IPS-18a (cell line): ENCODE data around the gene TRMT61A.
A peak's percentile ranks its signal among the peaks of the same experiment; 100 is the strongest.

ENCODE experiments used
- H3K27ac ChIP-seq: one replicate; pipeline ENCODE4 v1.5.1; 2013; ENCODE audit warnings: low read length
- H3K27me3 ChIP-seq: one replicate; pipeline ENCODE4 v1.6.1; 2013; ENCODE audit warnings: mild to moderate bottlenecking, low read length; ENCODE audit not compliant: control insufficient read depth, insufficient read depth
- H3K36me3 ChIP-seq: one replicate; pipeline ENCODE4 v1.6.1; 2013; ENCODE audit warnings: low read depth, low read length; ENCODE audit not compliant: control insufficient read depth
- H3K4me1 ChIP-seq: one replicate; pipeline ENCODE4 v1.6.1; 2013; ENCODE audit warnings: low read depth, low read length; ENCODE audit not compliant: control insufficient read depth
- H3K4me3 ChIP-seq: one replicate; pipeline ENCODE4 v1.5.1; 2013; ENCODE audit warnings: low read length
- H3K9ac ChIP-seq: one replicate; pipeline ENCODE4 v1.6.1; 2013; ENCODE audit warnings: mild to moderate bottlenecking, low read length, moderate library complexity
- H3K9me3 ChIP-seq: one replicate; pipeline ENCODE4 v1.6.1; 2013; ENCODE audit warnings: low read depth, low read length; ENCODE audit not compliant: control insufficient read depth

The TRMT61A gene

DNA sequence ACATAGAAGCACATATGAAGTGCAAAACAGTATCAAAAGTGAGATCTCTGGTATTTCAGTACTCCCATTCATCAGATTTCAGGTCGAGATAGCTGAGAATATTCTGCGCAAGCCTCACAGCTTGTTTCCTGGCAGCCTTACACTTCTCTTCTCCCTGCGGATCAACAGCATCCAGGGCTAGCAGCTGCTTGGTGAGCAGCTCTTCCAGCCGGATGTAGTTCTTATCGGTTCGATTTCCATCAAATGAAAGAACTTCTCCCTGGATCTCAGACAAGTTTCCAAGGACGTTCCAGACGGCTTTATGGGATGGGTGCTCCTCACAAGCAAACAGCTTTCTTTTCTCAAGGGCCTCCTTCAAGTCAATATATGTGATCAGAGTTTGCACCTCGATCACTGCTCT is 30.8 kb downstream of the TRMT61A start:
- H3K27ac ChIP-seq = no peak overlapping the region
- H3K4me3 ChIP-seq = no peak overlapping the region
- H3K4me1 ChIP-seq = peaks cover 6% of the 10 kb centered on the region

DNA sequence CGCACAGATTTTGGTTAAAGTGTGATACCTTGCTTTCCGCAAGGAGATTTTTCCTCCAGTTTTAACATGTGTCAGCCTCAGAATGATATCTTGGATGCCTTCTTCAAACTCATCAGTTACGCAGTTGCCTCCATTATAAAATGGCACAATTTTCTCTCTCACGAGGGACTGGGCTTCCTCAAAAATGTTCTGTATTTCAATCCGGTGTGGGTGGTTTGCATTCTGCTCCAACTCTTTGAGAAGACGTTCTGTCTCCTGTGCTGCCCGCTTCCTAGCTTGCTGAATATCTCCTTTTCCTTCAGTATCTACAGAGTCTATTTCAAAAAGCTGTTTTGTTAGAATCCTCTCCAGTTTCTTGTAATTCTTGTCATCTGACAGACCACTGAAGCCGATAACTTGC is 31.7 kb downstream of the TRMT61A start:
- Histone ChIP-seq H3K9me3 (no peaks in the 10 kb centered on the region), H3K27ac (no peak overlapping the region), H3K4me3 (peak overlapping the region; percentile 83), H3K9ac (no peak overlapping the region), H3K36me3 (peaks cover 26% of the 10 kb centered on the region), H3K4me1 (peaks cover 6% of the 10 kb centered on the region), H3K27me3 (no peaks in the 10 kb centered on the region)

More for the DNA sequence above, 30.8 kb downstream of the TRMT61A start:
- Histone ChIP-seq H3K36me3 (peaks cover 26% of the 10 kb centered on the region), H3K9me3 (no peaks in the 10 kb centered on the region), H3K27me3 (no peaks in the 10 kb centered on the region), H3K9ac (no peak overlapping the region)

DNA sequence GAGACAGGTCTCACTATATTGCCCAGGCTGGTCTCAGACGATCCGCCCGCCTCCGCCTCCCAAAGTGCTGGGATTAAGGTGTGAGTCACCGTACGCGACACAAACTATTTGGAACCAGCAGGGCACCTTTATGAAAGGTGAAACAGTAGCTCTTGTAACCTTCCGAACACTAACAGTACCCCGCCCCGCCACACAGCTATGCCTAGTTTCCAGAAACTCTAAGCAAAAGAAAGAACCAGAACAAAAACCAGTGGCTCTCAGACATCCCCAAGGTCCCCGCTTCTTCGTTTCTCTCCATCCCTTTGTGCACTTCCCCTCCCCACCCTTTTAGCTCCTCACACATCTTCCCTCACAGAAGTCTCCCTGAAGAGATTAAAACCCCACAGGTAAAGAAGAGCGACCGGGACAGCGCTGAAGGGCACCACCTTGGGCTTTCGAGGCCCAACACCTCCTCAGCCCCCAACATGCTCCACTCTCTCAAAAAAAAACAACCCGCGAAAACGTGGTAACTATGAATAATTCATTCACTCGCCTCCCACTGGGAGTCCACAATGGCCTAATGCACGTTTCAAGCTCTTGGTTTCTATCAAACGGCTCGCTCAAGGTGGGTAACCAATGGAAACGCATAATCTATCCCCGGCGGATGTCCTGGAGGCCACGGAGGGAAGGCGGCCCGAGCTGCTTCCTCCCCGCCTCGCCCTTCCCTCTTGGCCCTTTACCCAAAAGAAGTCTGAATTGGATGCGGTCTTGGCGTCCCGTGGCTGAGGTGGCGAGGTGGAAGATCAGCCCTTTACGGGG is 32.6 kb downstream of the TRMT61A start:
- H3K4me1 ChIP-seq = peaks cover 6% of the 10 kb centered on the region
- peak overlapping the region; percentile 18 for H3K27ac ChIP-seq
- H3K36me3 ChIP-seq = peaks cover 26% of the 10 kb centered on the region
- H3K27me3 ChIP-seq = no peaks in the 10 kb centered on the region
- peak overlapping the region; percentile 83 for H3K4me3 ChIP-seq
- H3K9ac ChIP-seq = peak overlapping the region; percentile 83
- no peaks in the 10 kb centered on the region for H3K9me3 ChIP-seq

DNA sequence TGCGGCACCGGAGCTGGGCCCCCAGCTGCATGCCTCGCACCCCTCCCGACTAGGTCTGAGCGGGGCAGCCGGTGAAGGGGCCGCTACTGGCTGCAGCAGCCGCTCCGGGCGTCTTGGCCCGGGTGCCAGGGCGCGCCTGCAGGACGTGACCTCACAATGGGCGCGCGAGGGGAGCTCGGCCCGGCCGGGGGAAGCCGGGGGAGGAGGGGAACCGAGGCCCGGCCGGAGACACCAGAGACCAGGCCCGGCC is 33.1 kb downstream of the TRMT61A start:
- Histone ChIP-seq H3K36me3 (peaks cover 26% of the 10 kb centered on the region), H3K27ac (peak overlapping the region; percentile 18), H3K9me3 (no peaks in the 10 kb centered on the region), H3K9ac (peak overlapping the region; percentile 83), H3K4me1 (peaks cover 6% of the 10 kb centered on the region), H3K27me3 (no peaks in the 10 kb centered on the region), H3K4me3 (peak overlapping the region; percentile 83)

DNA sequence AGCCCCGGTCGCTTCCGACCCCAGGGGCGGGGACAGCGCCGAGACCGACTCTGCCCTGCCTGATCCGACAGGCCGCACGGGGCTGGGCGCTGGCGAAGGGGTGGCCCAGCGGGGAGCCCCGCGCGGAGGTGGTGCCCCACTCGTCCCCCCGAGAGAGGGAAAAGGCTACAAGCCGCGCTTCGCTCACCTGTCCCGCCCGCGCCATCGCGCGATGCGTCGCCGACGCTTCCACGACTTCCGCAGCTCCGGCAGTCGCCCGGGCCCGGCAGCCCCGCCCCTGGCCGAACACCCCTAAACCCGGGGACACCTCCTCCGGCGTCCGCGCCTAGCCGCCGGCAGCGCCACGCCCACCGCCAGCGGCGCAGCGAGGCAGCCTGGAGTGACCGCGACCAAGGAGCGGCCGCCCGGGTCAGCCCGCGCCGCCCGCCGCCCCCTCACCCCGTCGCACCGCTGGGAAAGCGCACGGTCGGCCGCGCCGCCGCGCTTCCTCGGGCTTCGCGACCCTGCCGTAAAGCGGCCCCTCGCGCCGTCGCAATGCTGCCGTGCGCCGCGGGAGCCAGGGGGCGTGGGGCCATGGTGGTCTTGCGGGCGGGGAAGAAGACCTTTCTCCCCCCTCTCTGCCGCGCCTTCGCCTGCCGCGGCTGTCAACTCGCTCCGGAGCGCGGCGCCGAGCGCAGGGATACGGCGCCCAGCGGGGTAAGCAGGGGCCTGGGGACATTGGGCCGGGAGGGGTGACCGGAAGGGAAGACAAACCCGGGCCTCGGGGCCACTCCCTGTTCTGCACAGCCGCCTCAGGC is 33.6 kb downstream of the TRMT61A start, which contains the start of the genes BAG5 and COA8:
Gene BAG5 (minus strand): TSS at position 229 of the 797 bp plus-strand sequence. CDS start 1,493 bp downstream, outside the sequence.
Gene COA8 (plus strand): TSS at position 532 of the 797 bp plus-strand sequence. CDS start 42 bp downstream, at position 574.
- Histone ChIP-seq H3K9ac (peak within 1 kb of the TSS; percentile 83), H3K27ac (peak within 1 kb of the TSS; percentile 18), H3K27me3 (no peaks in the 10 kb centered on the region), H3K4me3 (peak within 1 kb of the TSS; percentile 83), H3K36me3 (peaks cover 26% of the 10 kb centered on the region), H3K4me1 (peaks cover 6% of the 10 kb centered on the region), H3K9me3 (no peaks in the 10 kb centered on the region)

DNA sequence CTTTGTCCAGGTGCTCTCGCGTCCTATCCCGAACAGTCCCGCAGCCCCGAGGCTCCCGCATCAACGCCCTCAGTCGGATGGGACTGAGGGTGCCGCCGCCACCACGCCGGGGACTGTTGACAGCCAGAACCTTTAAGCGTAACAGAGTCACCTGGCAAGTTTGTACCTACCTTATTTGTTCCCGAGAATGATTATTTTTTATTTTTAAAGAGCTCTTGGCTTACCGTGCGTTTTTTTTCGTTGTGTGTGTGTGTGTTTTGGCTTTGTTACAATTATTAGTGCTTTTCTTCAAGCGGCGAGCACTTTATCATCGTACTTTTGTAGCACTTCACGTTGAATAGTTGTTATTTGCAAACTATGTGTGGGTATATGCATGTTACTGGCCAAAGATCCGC is 34.2 kb downstream of the TRMT61A start:
- Histone ChIP-seq H3K9ac (peak overlapping the region; percentile 83), H3K36me3 (peaks cover 24% of the 10 kb centered on the region), H3K27me3 (no peaks in the 10 kb centered on the region), H3K9me3 (no peaks in the 10 kb centered on the region), H3K4me1 (peaks cover 6% of the 10 kb centered on the region), H3K27ac (no peak overlapping the region), H3K4me3 (peak overlapping the region; percentile 83)

DNA sequence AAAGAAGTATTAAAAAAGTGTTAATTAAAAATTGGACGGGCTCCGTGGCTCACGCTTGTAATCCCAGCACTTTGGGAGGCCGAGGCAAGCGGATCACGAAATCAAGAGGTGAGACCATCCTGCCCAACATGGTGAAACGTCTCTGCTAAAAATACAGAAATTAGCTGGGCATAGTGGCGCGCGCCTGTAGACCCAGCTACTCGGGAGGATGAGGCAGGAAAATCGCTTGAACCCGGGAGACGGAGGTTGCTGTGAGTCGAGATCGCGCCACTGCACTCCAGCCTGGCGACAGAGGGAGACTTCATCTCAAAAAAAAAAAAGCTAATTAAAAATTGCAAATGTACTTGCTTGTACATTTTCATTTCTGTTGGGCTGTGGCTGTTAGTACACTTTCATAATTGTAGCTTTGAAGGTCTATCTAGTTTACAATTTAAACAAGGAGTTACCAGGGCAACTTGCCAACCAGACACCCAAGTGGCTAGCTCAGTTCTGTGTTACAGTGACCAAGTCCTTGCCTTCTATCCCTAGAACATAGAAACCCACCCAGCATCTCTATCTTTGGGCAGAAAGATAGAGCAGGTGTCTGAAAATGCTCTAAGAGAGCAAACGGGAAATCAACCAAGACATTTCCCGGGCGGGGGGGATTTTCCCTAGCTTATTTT is 35.0 kb downstream of the TRMT61A start:
- H3K27ac ChIP-seq = no peak overlapping the region
- H3K36me3 ChIP-seq = peaks cover 17% of the 10 kb centered on the region
- H3K4me3 ChIP-seq = peak overlapping the region; percentile 83
- H3K9me3 ChIP-seq = no peaks in the 10 kb centered on the region
- H3K9ac ChIP-seq = peak overlapping the region; percentile 83
- H3K4me1 ChIP-seq = peaks cover 6% of the 10 kb centered on the region
- no peaks in the 10 kb centered on the region for H3K27me3 ChIP-seq

DNA sequence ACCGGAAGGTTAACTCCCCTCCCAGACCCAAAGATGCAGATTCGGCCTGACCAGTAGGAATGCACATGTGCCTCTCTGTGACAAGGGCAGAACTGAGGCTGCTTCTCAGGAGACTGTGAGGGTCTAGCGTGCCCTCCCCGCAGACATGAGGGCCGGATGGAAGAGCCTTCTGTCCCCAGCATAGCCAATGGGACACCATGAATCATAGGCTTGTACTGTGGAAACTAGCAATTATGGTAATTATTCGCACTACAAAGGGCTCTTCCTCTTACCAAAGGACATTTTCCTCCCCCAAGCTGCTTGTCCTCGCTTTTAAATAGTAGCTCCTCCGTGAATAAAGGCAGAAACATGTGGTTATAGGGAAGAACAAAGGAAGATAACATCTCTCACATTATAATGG is 40.0 kb downstream of the TRMT61A start:
- Histone ChIP-seq H3K27ac (no peak overlapping the region), H3K9ac (no peak overlapping the region), H3K9me3 (no peaks in the 10 kb centered on the region), H3K4me1 (no peaks in the 10 kb centered on the region), H3K4me3 (no peak overlapping the region), H3K27me3 (no peaks in the 10 kb centered on the region), H3K36me3 (no peaks in the 10 kb centered on the region)

DNA sequence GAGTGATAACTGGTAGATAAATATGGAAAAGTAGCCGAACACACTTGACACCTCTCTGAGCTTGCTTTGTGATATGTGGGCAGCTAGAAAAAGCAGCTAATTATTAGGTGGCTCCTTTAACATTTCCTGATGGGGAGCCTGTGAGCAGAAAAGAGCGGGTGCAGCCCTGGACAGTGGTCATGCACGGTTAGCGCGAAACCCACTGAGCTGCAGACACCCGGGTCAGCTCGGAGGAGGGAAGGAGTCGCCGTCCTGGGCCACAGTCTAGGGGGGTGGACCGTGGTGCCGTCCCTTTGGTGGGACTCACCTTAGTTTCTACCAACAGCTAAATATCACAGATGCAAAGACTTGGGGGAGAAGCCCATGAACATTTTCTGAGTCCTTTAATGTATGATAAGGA is 40.4 kb downstream of the TRMT61A start:
- no peak overlapping the region for H3K9ac ChIP-seq
- H3K36me3 ChIP-seq = peaks cover 1% of the 10 kb centered on the region

DNA sequence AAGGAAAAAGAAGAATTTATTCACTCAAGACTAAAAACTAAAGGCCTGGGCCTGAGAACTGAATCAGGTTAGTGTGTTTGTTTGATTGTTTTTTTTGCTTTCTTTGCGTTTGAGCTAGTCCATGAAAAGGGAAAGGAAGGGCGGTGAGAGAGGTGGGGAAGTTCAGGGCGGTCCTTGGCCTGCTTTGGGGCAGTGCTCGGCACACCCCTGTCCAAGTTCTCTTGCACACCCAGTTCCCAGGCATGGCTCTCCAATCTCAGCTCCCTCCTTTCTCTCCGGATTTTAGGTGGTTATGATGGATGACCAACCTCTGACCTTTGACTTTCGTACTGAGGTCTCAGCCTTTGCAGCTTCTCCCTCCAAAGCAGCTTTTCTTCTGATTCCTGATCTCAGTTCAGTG is 45.1 kb downstream of the TRMT61A start:
- H3K27ac ChIP-seq = no peak overlapping the region
- H3K27me3 ChIP-seq = no peaks in the 10 kb centered on the region
- H3K4me1 ChIP-seq = no peaks in the 10 kb centered on the region
- H3K36me3 ChIP-seq = peaks cover 18% of the 10 kb centered on the region
- no peak overlapping the region for H3K9ac ChIP-seq
- no peak overlapping the region for H3K4me3 ChIP-seq
- no peaks in the 10 kb centered on the region for H3K9me3 ChIP-seq

More for the DNA sequence above, 40.4 kb downstream of the TRMT61A start:
- H3K9me3 ChIP-seq = no peaks in the 10 kb centered on the region
- H3K27me3 ChIP-seq = no peaks in the 10 kb centered on the region
- H3K4me1 ChIP-seq = no peaks in the 10 kb centered on the region
- H3K4me3 ChIP-seq = no peak overlapping the region
- H3K27ac ChIP-seq = no peak overlapping the region

DNA sequence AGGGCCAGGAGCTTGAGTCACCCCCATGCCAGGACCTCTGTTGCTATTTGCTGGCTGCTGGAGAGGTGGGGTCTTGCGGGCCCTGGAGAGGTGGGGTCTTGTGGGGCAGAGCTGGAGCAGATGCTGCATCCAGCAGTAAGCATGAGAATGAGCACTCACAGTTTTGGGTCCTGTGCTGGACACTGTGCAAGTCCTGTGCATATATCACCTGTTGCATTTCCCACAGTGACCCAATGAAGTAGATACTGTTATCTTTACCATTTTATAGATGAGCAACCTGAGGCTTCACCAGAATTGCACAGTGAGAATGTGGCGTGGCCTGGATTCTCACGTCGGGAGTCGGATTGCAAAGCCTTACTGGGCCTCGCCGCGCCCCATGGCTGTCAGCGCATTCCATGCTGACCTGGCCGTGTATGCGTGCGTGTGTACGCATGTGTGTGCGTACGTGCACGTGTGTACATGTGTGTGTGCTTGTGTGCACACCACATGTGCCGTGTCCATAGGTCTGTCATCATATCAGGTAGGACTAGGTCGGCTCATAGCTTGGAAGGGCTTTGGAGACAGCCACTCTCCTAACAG is 45.8 kb downstream of the TRMT61A start:
- Histone ChIP-seq H3K27ac (no peak overlapping the region), H3K9ac (no peak overlapping the region), H3K36me3 (peaks cover 18% of the 10 kb centered on the region)

More for the DNA sequence above, 45.8 kb downstream of the TRMT61A start:
- no peaks in the 10 kb centered on the region for H3K4me1 ChIP-seq
- H3K4me3 ChIP-seq = no peak overlapping the region
- no peaks in the 10 kb centered on the region for H3K9me3 ChIP-seq
- H3K27me3 ChIP-seq = no peaks in the 10 kb centered on the region
